Panc1 (cell line): ENCODE data around the gene STAT3. TPM values are rescaled to one million over a fixed set of nuclear protein-coding genes. Genes with fewer than 3 reads are reported as not detected.

Source experiments
- ATAC-seq: fragments of 200-7000 bp; cut with Tn5 transposase; 2 replicates; pipeline ENCODE4 v1.9.1; 2020; ENCODE audit warnings: mild to moderate bottlenecking, moderate library complexity
- BruUV-seq: library from RNA; stranded (reverse); fragments of 400-500 nt; replicated peaks from 2 replicates; lab custom pipeline; 2021; lab: Mats Ljungman, UMichigan
- CTCF ChIA-PET: fragments of 300-600 bp; sonication (Branson Sonifier 250); formaldehyde crosslinking; loops from one replicate; lab custom pipeline; 2022; ENCODE audit warnings: antibody characterized with exemption; lab: Charles Lee
- POLR2A ChIA-PET: fragments of 300-600 bp; sonication (Branson Sonifier 250); formaldehyde crosslinking; loops from one replicate; lab custom pipeline; 2022; ENCODE audit warnings: antibody characterized with exemption; lab: Charles Lee
- DNase-seq: peaks from one replicate; pipeline ENCODE4 v3.0.0-alpha.2; 2010; ENCODE audit warnings: low read depth, low spot score
- H3K27ac ChIP-seq: 2 replicates; pipeline ENCODE4 v1.5.1; 2011; ENCODE audit warnings: mild to moderate bottlenecking, low read length, inconsistent platforms
- H3K27me3 ChIP-seq: fragments of 200-500 bp; sonication (Bioruptor generic); 2 replicates; pipeline ENCODE4 v1.6.0; 2014; ENCODE audit warnings: low read length, inconsistent platforms; ENCODE audit not compliant: control insufficient read depth, insufficient read depth
- H3K36me3 ChIP-seq: fragments of 200-500 bp; sonication (Bioruptor generic); 2 replicates; pipeline ENCODE4 v1.5.1; 2014; ENCODE audit warnings: inconsistent platforms, mild to moderate bottlenecking, low read length, moderate library complexity; ENCODE audit not compliant: control insufficient read depth, insufficient read depth
- H3K4me1 ChIP-seq: 2 replicates; pipeline ENCODE4 v1.5.1; 2011; ENCODE audit warnings: inconsistent platforms, mild to moderate bottlenecking, low read length, moderate library complexity; ENCODE audit not compliant: control insufficient read depth, insufficient read depth
- H3K4me3 ChIP-seq, 2 experiments: 2 replicates each; pipeline ENCODE4 v1.5.1; 2011 to 2012; ENCODE audit warnings: low read depth in 2 of 2, low read length in 2 of 2, mild to moderate bottlenecking in 2 of 2, inconsistent platforms in 1 of 2, moderate library complexity in 1 of 2
- H3K9me3 ChIP-seq: fragments of 200-500 bp; sonication (Bioruptor generic); 2 replicates; pipeline ENCODE4 v1.5.1; 2014; ENCODE audit warnings: low read depth, mild to moderate bottlenecking, inconsistent platforms, low read length, moderate library complexity; ENCODE audit not compliant: control insufficient read depth, insufficient read depth
- CTCF ChIP-seq: fragments of 450-650 bp; IDR thresholded peaks from 2 replicates; pipeline ENCODE4 v1.5.1; 2017; ENCODE audit warnings: mild to moderate bottlenecking
- POLR2AphosphoS5 ChIP-seq: IDR thresholded peaks from 2 replicates; pipeline ENCODE4 v1.6.1; 2012; ENCODE audit warnings: mild to moderate bottlenecking, low read depth, low read length, moderate library complexity
- SIN3A ChIP-seq: IDR thresholded peaks from 2 replicates; pipeline ENCODE4 v1.6.1; 2012; ENCODE audit warnings: low read depth, mild to moderate bottlenecking, low read length, moderate library complexity, borderline replicate concordance; ENCODE audit not compliant: insufficient read depth
- TCF7L2 ChIP-seq: IDR thresholded peaks from 2 replicates; pipeline ENCODE4 v1.6.1; 2011; ENCODE audit warnings: mild to moderate bottlenecking, low read depth, low read length, inconsistent platforms
- in situ Hi-C: cut with HindIII; loops from 2 replicates; pipeline ENCODE4 v1.10.0; 2016; ENCODE audit warnings: low sequenced_read_pairs, low pct_unique_long_range_greater_than_20kb
- intact Hi-C: fragments of 100-400 bp; cut with micrococcal nuclease; formaldehyde crosslinking; loops from one replicate; pipeline ENCODE4 v1.10.0; 2022; ENCODE audit not compliant: unreplicated experiment
- total RNA-seq: library from RNA; stranded (reverse); gene quantifications from one replicate; pipeline ENCODE4 v1.2.1, GENCODE V29; 2021; ENCODE audit not compliant: unreplicated experiment
- TF ChIP-seq, protein P1 (sequence below), 2 experiments: IDR thresholded peaks; 2 replicates each; pipeline ENCODE4 v1.6.1; 2011 to 2012; ENCODE audit warnings: low read depth in 2 of 2, control low read depth in 1 of 2, low read length in 1 of 2, mild to moderate bottlenecking in 1 of 2, moderate library complexity in 1 of 2; ENCODE audit not compliant: insufficient read depth in 1 of 2

Gene STAT3
- total RNA-seq, 1 experiment from 2014 or later, result 287 TPM

- Histone ChIP-seq H3K4me3 (no peak overlapping the region; a peak in 2 of 4 replicates), H3K36me3 (no peaks in the 10 kb centered on the region; the same call in 1 of the 2 replicates), H3K27ac (peak overlapping the region; percentile 87), H3K9me3 (no peaks in the 10 kb centered on the region), H3K4me1 (peaks cover 40% of the 10 kb centered on the region), H3K27me3 (no peaks in the 10 kb centered on the region)
- in situ Hi-C loops (no loop called here), intact Hi-C loops (no loop called here)
- DNase-seq, result no peak
- TF ChIP-seq, protein P1, sequence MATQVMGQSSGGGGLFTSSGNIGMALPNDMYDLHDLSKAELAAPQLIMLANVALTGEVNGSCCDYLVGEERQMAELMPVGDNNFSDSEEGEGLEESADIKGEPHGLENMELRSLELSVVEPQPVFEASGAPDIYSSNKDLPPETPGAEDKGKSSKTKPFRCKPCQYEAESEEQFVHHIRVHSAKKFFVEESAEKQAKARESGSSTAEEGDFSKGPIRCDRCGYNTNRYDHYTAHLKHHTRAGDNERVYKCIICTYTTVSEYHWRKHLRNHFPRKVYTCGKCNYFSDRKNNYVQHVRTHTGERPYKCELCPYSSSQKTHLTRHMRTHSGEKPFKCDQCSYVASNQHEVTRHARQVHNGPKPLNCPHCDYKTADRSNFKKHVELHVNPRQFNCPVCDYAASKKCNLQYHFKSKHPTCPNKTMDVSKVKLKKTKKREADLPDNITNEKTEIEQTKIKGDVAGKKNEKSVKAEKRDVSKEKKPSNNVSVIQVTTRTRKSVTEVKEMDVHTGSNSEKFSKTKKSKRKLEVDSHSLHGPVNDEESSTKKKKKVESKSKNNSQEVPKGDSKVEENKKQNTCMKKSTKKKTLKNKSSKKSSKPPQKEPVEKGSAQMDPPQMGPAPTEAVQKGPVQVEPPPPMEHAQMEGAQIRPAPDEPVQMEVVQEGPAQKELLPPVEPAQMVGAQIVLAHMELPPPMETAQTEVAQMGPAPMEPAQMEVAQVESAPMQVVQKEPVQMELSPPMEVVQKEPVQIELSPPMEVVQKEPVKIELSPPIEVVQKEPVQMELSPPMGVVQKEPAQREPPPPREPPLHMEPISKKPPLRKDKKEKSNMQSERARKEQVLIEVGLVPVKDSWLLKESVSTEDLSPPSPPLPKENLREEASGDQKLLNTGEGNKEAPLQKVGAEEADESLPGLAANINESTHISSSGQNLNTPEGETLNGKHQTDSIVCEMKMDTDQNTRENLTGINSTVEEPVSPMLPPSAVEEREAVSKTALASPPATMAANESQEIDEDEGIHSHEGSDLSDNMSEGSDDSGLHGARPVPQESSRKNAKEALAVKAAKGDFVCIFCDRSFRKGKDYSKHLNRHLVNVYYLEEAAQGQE (IDR thresholded peaks at IDR 0.05; ENCODE audit: insufficient read depth in 1 of 2, low read depth in 2 of 2, low read length in 1 of 2), result no peak
- TF ChIP-seq POLR2AphosphoS5, result no peak
- no peak for TF ChIP-seq TCF7L2
- TF ChIP-seq SIN3A, result no peak
- no peak for TF ChIP-seq CTCF
- POLR2A ChIA-PET, result no interaction called here
- BruUV-seq, result TSS peak; percentile 23
- no peak for ATAC-seq
- CTCF ChIA-PET, result interaction anchor here (1.2 kb wide), 1 partner anchor 156 kb away, joined by 3 read pairs; no protein-coding TSS in a partner anchor
Observed at GRCh38 chr17:42378359-42378958, 9.8 kb downstream of the STAT3 start.

GRCh38 chr17:42373896-42374295 is 14.3 kb downstream of the STAT3 start:
- no TSS peak for BruUV-seq
- POLR2A ChIA-PET, result no interaction called here
- intact Hi-C loops (no loop called here), in situ Hi-C loops (no loop called here)
- no peak for ATAC-seq
- Histone ChIP-seq H3K36me3 (peaks cover 2% of the 10 kb centered on the region; the same call in 1 of the 2 replicates), H3K27me3 (no peaks in the 10 kb centered on the region), H3K4me1 (peaks cover 13% of the 10 kb centered on the region), H3K27ac (peak overlapping the region; percentile 51), H3K4me3 (no peak overlapping the region), H3K9me3 (no peaks in the 10 kb centered on the region)
- CTCF ChIA-PET, result interaction anchor here (0.7 kb wide), 1 partner anchor 173 kb away, joined by 3 read pairs; no protein-coding TSS in a partner anchor
- TF ChIP-seq, protein P1 (IDR thresholded peaks at IDR 0.05; ENCODE audit: insufficient read depth in 1 of 2, low read depth in 2 of 2, low read length in 1 of 2), result no peak
- no peak for TF ChIP-seq TCF7L2
- no peak for TF ChIP-seq CTCF
- no peak for TF ChIP-seq SIN3A
- TF ChIP-seq POLR2AphosphoS5, result no peak
- DNase-seq, result no peak
